Activated CD8-positive, alpha-beta T cell treated with anti-CD3 and anti-CD28 coated beads for 36 hours (primary cell): Measurements from ENCODE around the gene LANCL3. TPM values are rescaled to one million over a fixed set of nuclear protein-coding genes. Genes with fewer than 3 reads are reported as not detected.

Source experiments
- ATAC-seq: fragments of 200-7000 bp; cut with Tn5 transposase; one replicate; pipeline ENCODE4 v1.10.0; 2021; ENCODE audit warnings: mild to moderate bottlenecking, moderate library complexity
- CTCF ChIA-PET: fragments of 350-600 bp; sonication (Branson Sonifier 250); formaldehyde crosslinking; loops from one replicate; lab custom pipeline; 2021; ENCODE audit warnings: antibody characterized with exemption; lab: Charles Lee
- POLR2A ChIA-PET: fragments of 350-600 bp; sonication (Branson Sonifier 250); formaldehyde crosslinking; loops from one replicate; lab custom pipeline; 2021; ENCODE audit warnings: antibody characterized with exemption; lab: Charles Lee
- DNase-seq: peaks from one replicate; pipeline ENCODE4 v3.0.0-alpha.2; 2020
- H3K27ac Mint-ChIP-seq: one replicate; pipeline ENCODE4 v1.8.0; 2021; ENCODE audit warnings: mild to moderate bottlenecking, mixed read lengths
- H3K27me3 Mint-ChIP-seq: one replicate; pipeline ENCODE4 v1.8.0; 2021; ENCODE audit warnings: mixed read lengths
- H3K36me3 Mint-ChIP-seq: one replicate; pipeline ENCODE4 v1.8.0; 2021; ENCODE audit warnings: low read depth, mixed read lengths
- H3K4me1 Mint-ChIP-seq: one replicate; pipeline ENCODE4 v1.8.0; 2021; ENCODE audit warnings: low read depth, mixed read lengths
- H3K4me3 Mint-ChIP-seq: one replicate; pipeline ENCODE4 v1.8.0; 2021; ENCODE audit warnings: mild to moderate bottlenecking, moderate library complexity, mixed read lengths
- H3K9me3 Mint-ChIP-seq: one replicate; pipeline ENCODE4 v1.8.0; 2021; ENCODE audit warnings: mixed read lengths
- intact Hi-C: fragments of 100-400 bp; cut with micrococcal nuclease; formaldehyde crosslinking; loops from one replicate; pipeline ENCODE4 v1.10.0; 2022
- total RNA-seq, 2 experiments: library from RNA; stranded (reverse); gene quantifications; one replicate each; pipeline ENCODE4 v1.2.3, GENCODE V29; 2021
- TF ChIP-seq, protein P1 (sequence below): fragments of 200-600 bp; IDR thresholded peaks from one replicate; pipeline ENCODE4 v1.8.0; 2022; ENCODE audit warnings: antibody characterized with exemption, mild to moderate bottlenecking

The LANCL3 gene
- total RNA-seq, 2 experiments from 2014 or later: 0.16 to 0.34 TPM

- ChIA-PET CTCF (no interaction called here), POLR2A (no interaction called here)
- TF ChIP-seq, protein P1, sequence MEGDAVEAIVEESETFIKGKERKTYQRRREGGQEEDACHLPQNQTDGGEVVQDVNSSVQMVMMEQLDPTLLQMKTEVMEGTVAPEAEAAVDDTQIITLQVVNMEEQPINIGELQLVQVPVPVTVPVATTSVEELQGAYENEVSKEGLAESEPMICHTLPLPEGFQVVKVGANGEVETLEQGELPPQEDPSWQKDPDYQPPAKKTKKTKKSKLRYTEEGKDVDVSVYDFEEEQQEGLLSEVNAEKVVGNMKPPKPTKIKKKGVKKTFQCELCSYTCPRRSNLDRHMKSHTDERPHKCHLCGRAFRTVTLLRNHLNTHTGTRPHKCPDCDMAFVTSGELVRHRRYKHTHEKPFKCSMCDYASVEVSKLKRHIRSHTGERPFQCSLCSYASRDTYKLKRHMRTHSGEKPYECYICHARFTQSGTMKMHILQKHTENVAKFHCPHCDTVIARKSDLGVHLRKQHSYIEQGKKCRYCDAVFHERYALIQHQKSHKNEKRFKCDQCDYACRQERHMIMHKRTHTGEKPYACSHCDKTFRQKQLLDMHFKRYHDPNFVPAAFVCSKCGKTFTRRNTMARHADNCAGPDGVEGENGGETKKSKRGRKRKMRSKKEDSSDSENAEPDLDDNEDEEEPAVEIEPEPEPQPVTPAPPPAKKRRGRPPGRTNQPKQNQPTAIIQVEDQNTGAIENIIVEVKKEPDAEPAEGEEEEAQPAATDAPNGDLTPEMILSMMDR: no peak
- no peak for ATAC-seq
- Mint-ChIP-seq H3K4me3 (no peak overlapping the region), H3K9me3 (no peaks in the 10 kb centered on the region), H3K36me3 (no peaks in the 10 kb centered on the region), H3K4me1 (no peaks in the 10 kb centered on the region), H3K27me3 (no peaks in the 10 kb centered on the region), H3K27ac (no peak overlapping the region)
- no peak for DNase-seq
- intact Hi-C loops: no loop called here
These were observed 87.0 kb downstream of the LANCL3 start for GRCh38 chrX:37658343-37659030.

DNA sequence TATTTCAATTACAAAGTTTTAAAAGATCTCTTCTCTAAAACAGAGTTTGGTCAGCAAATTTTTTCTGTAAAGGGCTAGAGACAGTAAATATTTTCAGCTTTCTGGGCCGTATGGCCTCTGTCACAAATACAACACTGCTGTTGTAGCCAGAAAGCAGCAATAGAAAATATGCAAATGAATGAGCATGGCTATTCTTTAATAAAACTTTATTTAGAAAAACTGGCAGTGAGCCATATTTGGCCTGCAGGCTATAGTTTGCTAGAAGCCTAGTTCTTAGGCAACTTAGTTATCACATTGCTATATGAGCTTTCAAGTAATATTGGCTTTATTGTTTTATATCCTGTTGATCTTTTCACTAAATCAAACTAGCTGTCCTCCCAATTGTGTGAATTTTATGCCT, 87.6 kb downstream of the LANCL3 start:
- TF ChIP-seq, protein P1: no peak
- H3K27me3 Mint-ChIP-seq: no peaks in the 10 kb centered on the region
- ChIA-PET CTCF (no interaction called here), POLR2A (no interaction called here)
- intact Hi-C loops: no loop called here
- no peaks in the 10 kb centered on the region for H3K36me3 Mint-ChIP-seq
- no peaks in the 10 kb centered on the region for H3K4me1 Mint-ChIP-seq
- ATAC-seq (no peak), DNase-seq (no peak)
- H3K9me3 Mint-ChIP-seq: no peaks in the 10 kb centered on the region
- H3K4me3 Mint-ChIP-seq: no peak overlapping the region
- H3K27ac Mint-ChIP-seq: no peak overlapping the region

DNA sequence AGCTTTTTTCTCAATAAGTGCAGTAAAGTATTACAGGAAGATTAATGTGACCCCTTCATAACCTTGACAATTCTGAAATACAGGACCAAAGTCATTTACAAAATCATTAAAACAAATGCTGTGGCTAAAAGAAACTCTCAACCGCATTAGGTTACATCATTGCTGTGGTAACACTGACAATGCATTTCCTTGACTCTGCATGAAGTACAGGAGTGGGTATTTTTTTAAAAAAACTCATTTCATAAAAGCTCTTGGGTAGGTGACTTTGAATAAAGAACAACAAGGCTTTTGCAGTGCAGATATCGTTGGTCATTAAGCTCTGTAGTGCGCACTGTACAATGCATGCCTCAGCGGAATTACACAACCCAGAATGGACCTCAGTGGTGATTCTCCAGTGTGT, 90.7 kb downstream of the LANCL3 start:
- Mint-ChIP-seq H3K9me3 (no peaks in the 10 kb centered on the region), H3K36me3 (no peaks in the 10 kb centered on the region), H3K4me1 (no peaks in the 10 kb centered on the region), H3K4me3 (no peak overlapping the region), H3K27me3 (no peaks in the 10 kb centered on the region), H3K27ac (no peak overlapping the region)
- ChIA-PET CTCF (no interaction called here), POLR2A (no interaction called here)
- TF ChIP-seq, protein P1: no peak
- ATAC-seq (no peak), DNase-seq (no peak)
- intact Hi-C loops: no loop called here

DNA sequence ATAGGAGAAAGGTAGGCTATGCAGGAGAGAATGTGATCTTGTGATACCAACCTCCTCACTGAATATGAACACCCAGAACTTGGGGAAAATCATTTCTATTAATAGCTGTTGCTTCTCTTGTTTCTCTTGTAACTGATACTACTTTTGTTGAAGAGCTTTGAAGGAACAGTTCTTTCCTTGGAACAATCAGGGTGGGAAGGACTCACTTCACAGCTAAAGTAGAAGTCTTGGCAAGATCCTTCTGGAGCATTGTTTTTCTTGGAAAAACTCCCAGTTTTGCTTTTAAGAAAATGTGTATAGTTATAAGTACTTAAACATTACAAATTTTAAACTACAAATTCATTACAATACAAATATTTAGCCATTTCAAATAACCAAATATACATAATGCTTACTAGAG, 95.1 kb downstream of the LANCL3 start:
- CTCF ChIA-PET: no interaction called here

GRCh38 chrX:37667141-37667540, 95.7 kb downstream of the LANCL3 start:
- DNase-seq (no peak), ATAC-seq (no peak)
- intact Hi-C loops: no loop called here
- CTCF ChIA-PET: no interaction called here
- H3K27me3 Mint-ChIP-seq: peaks cover 1% of the 10 kb centered on the region
- POLR2A ChIA-PET: no interaction called here
- no peaks in the 10 kb centered on the region for H3K9me3 Mint-ChIP-seq
- H3K27ac Mint-ChIP-seq: no peak overlapping the region
- H3K4me3 Mint-ChIP-seq: no peak overlapping the region
- H3K4me1 Mint-ChIP-seq: no peaks in the 10 kb centered on the region
- no peaks in the 10 kb centered on the region for H3K36me3 Mint-ChIP-seq
- TF ChIP-seq, protein P1: no peak

More for the DNA sequence above, 95.1 kb downstream of the LANCL3 start:
- Mint-ChIP-seq H3K9me3 (no peaks in the 10 kb centered on the region), H3K27ac (no peak overlapping the region), H3K36me3 (no peaks in the 10 kb centered on the region), H3K27me3 (no peaks in the 10 kb centered on the region), H3K4me1 (no peaks in the 10 kb centered on the region), H3K4me3 (no peak overlapping the region)
- DNase-seq: no peak
- no peak for ATAC-seq
- TF ChIP-seq, protein P1: no peak
- POLR2A ChIA-PET: no interaction called here
- intact Hi-C loops: no loop called here
